HepG2 (cell line): ENCODE measurements around the gene RAB3GAP1. TPM values are rescaled to one million over a fixed set of nuclear protein-coding genes. Genes with fewer than 3 reads are reported as not detected.

Source experiments
- ATAC-seq: fragments of 200-7000 bp; cut with Tn5 transposase; 3 replicates; pipeline ENCODE4 v1.9.1; 2020; ENCODE audit warnings: mild to moderate bottlenecking, moderate library complexity
- BruUV-seq: library from RNA; stranded (reverse); fragments of 400-500 nt; replicated peaks from 2 replicates; lab custom pipeline; 2021; lab: Mats Ljungman, UMichigan
- CTCF ChIA-PET: fragments of 300-600 bp; formaldehyde crosslinking; extraction: SDS; loops from one replicate; lab custom pipeline; 2021; ENCODE audit warnings: low total read pairs, inconsistent platforms, low intra/inter-chr PET ratio; lab: Yijun Ruan, JAX
- POLR2A ChIA-PET: fragments of 350-600 bp; sonication (Branson Sonifier 250); formaldehyde crosslinking; loops from one replicate; lab custom pipeline; 2020; ENCODE audit warnings: antibody characterized with exemption, inconsistent platforms; lab: Yijun Ruan, JAX
- DNase-seq: peaks from one replicate; pipeline ENCODE4 v3.0.0-alpha.2; 2015; ENCODE audit warnings: low spot score
- FAIRE-seq: peaks from 3 replicates; lab custom pipeline; 2011; peaks lifted over from hg19 to GRCh38; lab: Jason Lieb, UNC
- H2AFZ ChIP-seq: one replicate; pipeline ENCODE4 v1.6.1; 2011; ENCODE audit warnings: low read length, inconsistent platforms
- H3K27ac ChIP-seq: fragments of 300-600 bp; 3 replicates; pipeline ENCODE4 v1.8.0; 2011; ENCODE audit warnings: mixed run types, mild to moderate bottlenecking, mixed read lengths, low read length, inconsistent platforms; ENCODE audit not compliant: insufficient read depth; ENCODE audit errors: extremely low read length
- H3K27me3 ChIP-seq, 2 experiments: fragments of 200-600 bp in 1 of 2; 2 replicates in 1 of 2; 3 replicates in 1 of 2; pipeline versions ENCODE4 v1.6.0 to v1.8.0; 2011; ENCODE audit warnings: low read length in 2 of 2, mild to moderate bottlenecking in 2 of 2, moderate library complexity in 2 of 2, inconsistent platforms in 1 of 2; ENCODE audit not compliant: insufficient read depth in 2 of 2, control insufficient read depth in 1 of 2
- H3K36me3 ChIP-seq, 2 experiments: fragments of 200-600 bp in 1 of 2; replicated peaks in 1 of 2; 2 replicates in 1 of 2; 3 replicates in 1 of 2; pipeline versions ENCODE4 v1.5.1 to v1.8.0; 2011; ENCODE audit warnings: low read length in 2 of 2, inconsistent platforms in 1 of 2; ENCODE audit not compliant: insufficient read depth in 2 of 2, control insufficient read depth in 1 of 2
- H3K4me1 ChIP-seq: 2 replicates; pipeline ENCODE4 v1.5.1; 2012; ENCODE audit warnings: low read length, inconsistent platforms; ENCODE audit not compliant: insufficient read depth
- H3K4me2 ChIP-seq: 2 replicates; pipeline ENCODE4 v1.6.0; 2011; ENCODE audit warnings: low read depth, low read length, inconsistent platforms
- H3K4me3 ChIP-seq, 3 experiments: fragments of 200-600 bp in 1 of 3; sonication (generic), shearing (Covaris generic) in 1 of 3; replicated peaks in 1 of 3; 2 replicates each; pipeline ENCODE4 v1.5.1; 2011 to 2016; ENCODE audit warnings: low read length in 3 of 3, inconsistent platforms in 2 of 3, low read depth in 2 of 3, mild to moderate bottlenecking in 2 of 3, control low read depth in 1 of 3, mixed read lengths in 1 of 3; ENCODE audit not compliant: insufficient read depth in 1 of 3
- H3K79me2 ChIP-seq: one replicate; pipeline ENCODE4 v1.6.1; 2011; ENCODE audit warnings: low read length, inconsistent platforms; ENCODE audit not compliant: insufficient read depth
- H3K9ac ChIP-seq: 2 replicates; pipeline ENCODE4 v1.6.0; 2011; ENCODE audit warnings: mild to moderate bottlenecking, low read depth, low read length, inconsistent platforms; ENCODE audit not compliant: insufficient read depth
- H3K9me3 ChIP-seq: 2 replicates; pipeline ENCODE4 v1.5.1; 2012; ENCODE audit warnings: mild to moderate bottlenecking, low read length
- H4K20me1 ChIP-seq: 2 replicates; pipeline ENCODE4 v1.6.0; 2011; ENCODE audit warnings: inconsistent platforms, mild to moderate bottlenecking, low read length, moderate library complexity; ENCODE audit not compliant: insufficient read depth
- ATF7 ChIP-seq, 2 experiments: fragments of 450-650 bp in 1 of 2; sonication (generic) in 1 of 2; formaldehyde crosslinking in 1 of 2; IDR thresholded peaks; 2 replicates each; pipeline versions ENCODE4 v1.4.0 to v1.6.1; 2016 to 2020; ENCODE audit warnings: antibody characterized with exemption in 1 of 2, mild to moderate bottlenecking in 1 of 2, missing genetic modification reagents in 1 of 2
- CTCF ChIP-seq: sonication (generic); formaldehyde crosslinking; IDR thresholded peaks from 2 replicates; pipeline ENCODE4 v1.5.0; 2020; ENCODE audit warnings: mild to moderate bottlenecking, missing genetic modification reagents, moderate library complexity
- MAX ChIP-seq: IDR thresholded peaks from 2 replicates; pipeline ENCODE4 v1.6.1; 2012; ENCODE audit warnings: inconsistent platforms
- TRAFD1 ChIP-seq: sonication (generic); formaldehyde crosslinking; IDR thresholded peaks from 2 replicates; pipeline ENCODE4 v1.5.1; 2020; ENCODE audit warnings: missing genetic modification reagents, mild to moderate bottlenecking, borderline replicate concordance
- ZBTB33 ChIP-seq: sonication (generic); formaldehyde crosslinking; IDR thresholded peaks from 2 replicates; pipeline ENCODE4 v1.4.0; 2020; ENCODE audit warnings: missing genetic modification reagents
- ZNF672 ChIP-seq: sonication (generic); formaldehyde crosslinking; IDR thresholded peaks from 2 replicates; pipeline ENCODE4 v1.8.1; 2022; ENCODE audit warnings: missing genetic modification reagents
- WGBS: methylation state at CpG from one replicate; pipeline ENCODE4 v1.1.6; 2017; ENCODE audit warnings: low lambda C conversion rate; 5-methylcytosine and 5-hydroxymethylcytosine counted together
- in situ Hi-C: cut with HindIII; loops from 2 replicates; pipeline ENCODE4 v1.10.0; 2017; ENCODE audit warnings: low pct_unique_long_range_greater_than_20kb; ENCODE audit not compliant: extremely low pct_ligation_motif_present
- intact Hi-C: fragments of 100-400 bp; cut with micrococcal nuclease; formaldehyde crosslinking; loops from one replicate; pipeline ENCODE4 v1.10.0; 2022; ENCODE audit not compliant: unreplicated experiment
- polyA plus RNA-seq, 8 experiments: library from polyadenylated mRNA; depleted of rRNA in 3 of 8; stranded (reverse) in 7 of 8; unstranded in 1 of 8; fragments of >200 nt; fragmentation: Illumina TruSeq in 4 of 8; extraction: Trizol in 4 of 8; gene quantifications; 2 replicates each; pipeline versions ENCODE4 v1.2.1 to v1.2.3, GENCODE V29; 2011 to 2016; ENCODE audit warnings: low read depth in 4 of 8, missing spikeins in 1 of 8, mixed read lengths in 1 of 8; ENCODE audit not compliant: insufficient read depth in 1 of 8
- total RNA-seq, 5 experiments: library from RNA; depleted of rRNA; stranded (reverse); fragments of >200 nt; fragmentation: Illumina TruSeq; extraction: Trizol; gene quantifications; 2 replicates each; pipeline ENCODE4 v1.2.3, GENCODE V29; 2016; ENCODE audit warnings: low read depth in 1 of 5

The RAB3GAP1 gene
- total and polyA plus RNA-seq, 2 of the 13 experiments (the other 11 are each of a cell fraction or from before 2014, with no cell fraction given): 15.2 to 48.8 TPM

- H3K36me3 ChIP-seq: peaks cover 29 to 73% of the 10 kb centered on the region in 2 experiments
- TF ChIP-seq ZNF672 (CRISPR knock-in tag) (no peak), ATF7 (IDR thresholded peaks at IDR 0.05) (0 out of 2 replicates have a peak, but pooled peaks have one; percentile 36), ATF7 (CRISPR knock-in tag; IDR thresholded peaks at IDR 0.05) (no peak)
- TF ChIP-seq, all 625 proteins: peak for 1
- no peaks in the 10 kb centered on the region for H3K27me3 ChIP-seq
- no peak overlapping the region for H2AFZ ChIP-seq
- CTCF ChIA-PET: no interaction called here
- ATAC-seq: no peak
- H3K27ac ChIP-seq: no peak overlapping the region
- intact Hi-C loops (no loop called here), in situ Hi-C loops (no loop called here)
- POLR2A ChIA-PET: no interaction called here
- H3K4me3 ChIP-seq: no peak overlapping the region
- DNase-seq: no peak
- WGBS: 96% methylated on average over 1 of the region's 1 CpG
- no peak overlapping the region for H3K9ac ChIP-seq
- H3K4me2 ChIP-seq: no peak overlapping the region
- no peak for FAIRE-seq
- H3K79me2 ChIP-seq: no peaks in the 10 kb centered on the region
- no peaks in the 10 kb centered on the region for H4K20me1 ChIP-seq
- H3K4me1 ChIP-seq: no peaks in the 10 kb centered on the region
- no peaks in the 10 kb centered on the region for H3K9me3 ChIP-seq
- no TSS peak for BruUV-seq
These were observed 115.2 kb downstream of the RAB3GAP1 start for GRCh38 chr2:135167273-135167672.

GRCh38 chr2:135168204-135168856 is 116.2 kb downstream of the RAB3GAP1 start:
- DNase-seq (no peak), FAIRE-seq (no peak), ATAC-seq (peak; percentile 71)
- Histone ChIP-seq H3K4me3 (no peak overlapping the region), H2AFZ (no peak overlapping the region), H3K4me2 (no peak overlapping the region), H4K20me1 (no peaks in the 10 kb centered on the region), H3K27me3 (no peaks in the 10 kb centered on the region), H3K79me2 (no peaks in the 10 kb centered on the region), H3K9me3 (no peaks in the 10 kb centered on the region), H3K4me1 (no peaks in the 10 kb centered on the region), H3K27ac (no peak overlapping the region), H3K9ac (no peak overlapping the region), H3K36me3 (peaks cover 24 to 64% of the 10 kb centered on the region in 2 experiments)
- no TSS peak for BruUV-seq
- in situ Hi-C loops (no loop called here), intact Hi-C loops (loop anchor here (1.0 kb wide), 1 partner anchor 164 kb away; no protein-coding TSS in a partner anchor)
- ChIA-PET POLR2A (no interaction called here), CTCF (interaction anchor here (1.5 kb wide), 1 partner anchor 164 kb away, joined by 4 read pairs; no protein-coding TSS in a partner anchor)
- WGBS: 97% methylated on average over 11 of the region's 11 CpGs
- TF ChIP-seq CTCF: 0 out of 2 replicates have a peak, but pooled peaks have one; percentile 10
- TF ChIP-seq TRAFD1: no peak
- TF ChIP-seq MAX: no peak
- peak; percentile 93 for TF ChIP-seq ZBTB33 (CRISPR knock-in tag)
